Ishikawa (cell line): Measurements from ENCODE around the gene GRID2.

Experiments used
- CEBPB ChIP-seq: IDR thresholded peaks from 2 replicates; pipeline ENCODE4 v1.6.1; 2012
- CREB1 ChIP-seq: IDR thresholded peaks from 2 replicates; pipeline ENCODE4 v1.6.1; 2012; ENCODE audit warnings: low read depth
- EGR1 ChIP-seq: IDR thresholded peaks from 2 replicates; pipeline ENCODE4 v1.6.1; 2012
- EP300 ChIP-seq: IDR thresholded peaks from 2 replicates; pipeline ENCODE4 v1.6.1; 2012; ENCODE audit warnings: borderline replicate concordance
- FOXM1 ChIP-seq: IDR thresholded peaks from 2 replicates; pipeline ENCODE4 v1.6.1; 2012; ENCODE audit warnings: low read depth, borderline replicate concordance
- MAX ChIP-seq: IDR thresholded peaks from 2 replicates; pipeline ENCODE4 v1.6.1; 2012
- NFIC ChIP-seq: IDR thresholded peaks from 2 replicates; pipeline ENCODE4 v1.6.1; 2012
- RAD21 ChIP-seq: IDR thresholded peaks from 2 replicates; pipeline ENCODE4 v1.6.1; 2012; ENCODE audit warnings: low read depth
- REST ChIP-seq: IDR thresholded peaks from 2 replicates; pipeline ENCODE4 v1.6.1; 2012; ENCODE audit warnings: low read depth, mild to moderate bottlenecking
- TAF1 ChIP-seq: IDR thresholded peaks from 2 replicates; pipeline ENCODE4 v1.6.1; 2012; ENCODE audit warnings: low read depth, mild to moderate bottlenecking
- TCF12 ChIP-seq: IDR thresholded peaks from 2 replicates; pipeline ENCODE4 v1.6.1; 2012; ENCODE audit warnings: low read depth
- TEAD4 ChIP-seq: IDR thresholded peaks from 2 replicates; pipeline ENCODE4 v1.6.1; 2012
- USF1 ChIP-seq: IDR thresholded peaks from 2 replicates; pipeline ENCODE4 v1.6.1; 2012
- YY1 ChIP-seq: IDR thresholded peaks from 2 replicates; pipeline ENCODE4 v1.6.1; 2012; ENCODE audit warnings: low read depth
- ZBTB7A ChIP-seq: IDR thresholded peaks from 2 replicates; pipeline ENCODE4 v1.6.1; 2012; ENCODE audit warnings: low read depth

Gene GRID2

GRCh38 chr4:93409035-93409434 is 1105.3 kb downstream of the GRID2 start:
- no peak for TF ChIP-seq EGR1
- TF ChIP-seq NFIC = no peak
- TF ChIP-seq RAD21 = no peak
- no peak for TF ChIP-seq MAX
- no peak for TF ChIP-seq YY1
- no peak for TF ChIP-seq EP300
- TF ChIP-seq USF1 = no peak
- no peak for TF ChIP-seq TCF12
- TF ChIP-seq CEBPB = no peak
- no peak for TF ChIP-seq TAF1
- TF ChIP-seq TEAD4 = no peak
- no peak for TF ChIP-seq REST
- TF ChIP-seq FOXM1 = no peak
- no peak for TF ChIP-seq CREB1
- TF ChIP-seq ZBTB7A = no peak

GRCh38 chr4:93414041-93414550 is 1110.3 kb downstream of the GRID2 start:
- TF ChIP-seq YY1 = no peak
- TF ChIP-seq CREB1 = no peak
- TF ChIP-seq RAD21 = no peak
- no peak for TF ChIP-seq MAX
- no peak for TF ChIP-seq ZBTB7A
- no peak for TF ChIP-seq NFIC
- TF ChIP-seq REST = no peak
- TF ChIP-seq TCF12 = no peak
- no peak for TF ChIP-seq EP300
- TF ChIP-seq USF1 = no peak
- no peak for TF ChIP-seq CEBPB
- TF ChIP-seq TAF1 = no peak
- no peak for TF ChIP-seq TEAD4
- TF ChIP-seq EGR1 = no peak
- TF ChIP-seq FOXM1 = no peak

- TF ChIP-seq EP300 (no peak), CREB1 (no peak), TEAD4 (no peak), REST (no peak), NFIC (no peak), TAF1 (no peak), RAD21 (no peak), FOXM1 (no peak), USF1 (no peak), TCF12 (no peak), EGR1 (no peak), ZBTB7A (no peak)
Measured at GRCh38 chr4:93416344-93417128, 1112.8 kb downstream of the GRID2 start.
